ENCODE data around the gene GAREM1.

Gene GAREM1

GRCh38 chr18:32280188-32280783, 190.4 kb downstream of the GAREM1 start:
- Histone ChIP-seq H3K4me2 (ENCODE audit: low read length) (no peak overlapping the region), H3K27me3 (ENCODE audit: control insufficient read depth, insufficient read depth, low read length) (no peaks in the 10 kb centered on the region), H3K36me3 (ENCODE audit: insufficient read depth, low read length) (no peaks in the 10 kb centered on the region), H3K4me1 (ENCODE audit: control insufficient read depth, insufficient read depth, low read length) (peaks cover 15% of the 10 kb centered on the region), H3K9me3 (replicated peaks; ENCODE audit: low read length) (no peaks in the 10 kb centered on the region), H3K4me3 (ENCODE audit: low read length) (no peak overlapping the region), H3K9ac (ENCODE audit: low read depth, low read length) (no peak overlapping the region)

DNA sequence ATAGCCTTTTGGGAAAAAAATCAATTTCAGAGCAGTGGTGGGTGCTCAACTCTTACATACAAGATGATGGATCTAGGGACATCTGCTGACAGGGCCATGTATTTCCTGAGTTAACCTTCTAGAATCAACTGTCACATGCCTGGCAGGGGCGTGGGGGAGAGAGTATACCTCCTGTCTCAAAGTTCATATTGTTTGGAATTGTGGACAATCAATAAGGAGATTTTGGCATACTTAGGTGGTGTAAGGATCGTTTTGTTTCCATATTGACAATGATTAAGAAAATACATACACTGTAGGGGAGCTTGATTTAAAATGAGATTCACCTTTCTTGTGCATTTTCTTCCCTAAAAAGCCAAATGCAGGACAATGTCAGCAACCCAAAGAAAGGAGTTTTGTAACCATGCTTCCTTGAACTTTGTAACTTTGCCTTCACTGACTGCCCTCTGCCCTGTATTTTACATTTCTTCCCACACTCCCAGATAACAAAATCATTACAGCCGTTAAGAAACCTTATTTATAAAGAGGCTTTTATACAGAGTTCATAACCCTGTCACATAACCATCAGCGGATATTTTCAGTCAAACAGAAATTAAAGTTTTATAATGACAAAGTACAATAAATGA, 192.4 kb downstream of the GAREM1 start:
- H3K36me3 ChIP-seq (ENCODE audit: insufficient read depth, low read length) = no peaks in the 10 kb centered on the region
- H3K27me3 ChIP-seq (ENCODE audit: control insufficient read depth, insufficient read depth, low read length) = no peaks in the 10 kb centered on the region
- no peaks in the 10 kb centered on the region for H3K9me3 ChIP-seq (replicated peaks; ENCODE audit: low read length)
- no peak overlapping the region for H3K9ac ChIP-seq (ENCODE audit: low read depth, low read length)
- no peak overlapping the region for H3K4me2 ChIP-seq (ENCODE audit: low read length)
- H3K4me1 ChIP-seq (ENCODE audit: control insufficient read depth, insufficient read depth, low read length) = peaks cover 6% of the 10 kb centered on the region
- no peak overlapping the region for H3K4me3 ChIP-seq (ENCODE audit: low read length)

- H3K4me2 ChIP-seq (ENCODE audit: low read length) = no peak overlapping the region
These were observed 193.1 kb downstream of the GAREM1 start for GRCh38 chr18:32277549-32277948.

DNA sequence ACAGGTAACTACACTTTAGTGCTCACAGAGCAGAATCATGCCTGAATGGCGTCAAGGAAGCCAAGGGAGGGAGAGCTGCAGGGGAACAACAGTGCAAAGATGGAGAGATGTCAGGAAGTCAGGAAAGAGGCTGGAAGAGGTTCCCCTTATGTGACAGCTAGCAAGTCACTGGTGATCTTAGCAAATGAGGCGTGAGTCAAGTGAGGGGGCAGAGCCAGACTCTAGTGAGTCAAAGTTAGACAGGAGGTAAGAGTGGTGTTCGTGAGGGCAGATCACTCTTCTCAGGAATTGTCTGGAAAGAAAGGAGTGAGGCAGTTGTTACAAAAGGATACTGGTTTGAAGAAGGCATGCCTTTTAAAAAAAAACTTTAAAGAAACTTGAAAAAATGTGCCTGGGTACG, 193.8 kb downstream of the GAREM1 start:
- Histone ChIP-seq H3K36me3 (ENCODE audit: insufficient read depth, low read length) (no peaks in the 10 kb centered on the region), H3K4me1 (ENCODE audit: control insufficient read depth, insufficient read depth, low read length) (peaks cover 6% of the 10 kb centered on the region), H3K4me3 (ENCODE audit: low read length) (no peak overlapping the region), H3K9ac (ENCODE audit: low read depth, low read length) (no peak overlapping the region), H3K4me2 (ENCODE audit: low read length) (no peak overlapping the region), H3K27me3 (ENCODE audit: control insufficient read depth, insufficient read depth, low read length) (no peaks in the 10 kb centered on the region), H3K9me3 (replicated peaks; ENCODE audit: low read length) (no peaks in the 10 kb centered on the region)

More at GRCh38 chr18:32277549-32277948, 193.1 kb downstream of the GAREM1 start:
- Histone ChIP-seq H3K9ac (ENCODE audit: low read depth, low read length) (no peak overlapping the region), H3K9me3 (replicated peaks; ENCODE audit: low read length) (no peaks in the 10 kb centered on the region), H3K36me3 (ENCODE audit: insufficient read depth, low read length) (no peaks in the 10 kb centered on the region), H3K27me3 (ENCODE audit: control insufficient read depth, insufficient read depth, low read length) (no peaks in the 10 kb centered on the region), H3K4me3 (ENCODE audit: low read length) (no peak overlapping the region), H3K4me1 (ENCODE audit: control insufficient read depth, insufficient read depth, low read length) (peaks cover 6% of the 10 kb centered on the region)

DNA sequence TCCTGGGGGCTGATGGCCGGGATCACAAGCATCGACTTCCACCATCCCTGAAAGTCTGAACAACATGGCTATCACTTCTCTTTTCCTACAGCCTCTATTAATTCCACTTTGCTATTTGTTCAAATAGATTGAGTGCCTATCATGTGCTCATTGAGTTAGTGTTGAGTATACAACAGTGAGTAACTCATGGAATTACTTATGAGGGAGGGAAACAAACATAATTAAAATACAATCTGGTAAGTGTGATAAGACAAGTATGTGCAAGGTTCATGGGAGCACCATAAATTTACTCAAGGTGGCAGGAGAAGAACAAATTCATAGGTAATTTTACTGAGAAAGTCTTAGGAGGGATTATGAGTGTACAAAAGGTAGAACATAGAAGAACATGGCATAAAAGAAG, 194.4 kb downstream of the GAREM1 start:
- no peaks in the 10 kb centered on the region for H3K9me3 ChIP-seq (replicated peaks; ENCODE audit: low read length)
- no peaks in the 10 kb centered on the region for H3K36me3 ChIP-seq (ENCODE audit: insufficient read depth, low read length)
- no peaks in the 10 kb centered on the region for H3K27me3 ChIP-seq (ENCODE audit: control insufficient read depth, insufficient read depth, low read length)
- no peak overlapping the region for H3K9ac ChIP-seq (ENCODE audit: low read depth, low read length)
- no peak overlapping the region for H3K4me3 ChIP-seq (ENCODE audit: low read length)
- H3K4me2 ChIP-seq (ENCODE audit: low read length) = no peak overlapping the region
- H3K4me1 ChIP-seq (ENCODE audit: control insufficient read depth, insufficient read depth, low read length) = peaks cover 6% of the 10 kb centered on the region

- Histone ChIP-seq H3K4me1 (ENCODE audit: control insufficient read depth, insufficient read depth, low read length) (peaks cover 6% of the 10 kb centered on the region), H3K9ac (ENCODE audit: low read depth, low read length) (no peak overlapping the region), H3K4me3 (ENCODE audit: low read length) (no peak overlapping the region), H3K27me3 (ENCODE audit: control insufficient read depth, insufficient read depth, low read length) (no peaks in the 10 kb centered on the region), H3K4me2 (ENCODE audit: low read length) (no peak overlapping the region), H3K36me3 (ENCODE audit: insufficient read depth, low read length) (no peaks in the 10 kb centered on the region), H3K9me3 (replicated peaks; ENCODE audit: low read length) (no peaks in the 10 kb centered on the region)
These were observed 195.5 kb downstream of the GAREM1 start for GRCh38 chr18:32275221-32275620.

DNA sequence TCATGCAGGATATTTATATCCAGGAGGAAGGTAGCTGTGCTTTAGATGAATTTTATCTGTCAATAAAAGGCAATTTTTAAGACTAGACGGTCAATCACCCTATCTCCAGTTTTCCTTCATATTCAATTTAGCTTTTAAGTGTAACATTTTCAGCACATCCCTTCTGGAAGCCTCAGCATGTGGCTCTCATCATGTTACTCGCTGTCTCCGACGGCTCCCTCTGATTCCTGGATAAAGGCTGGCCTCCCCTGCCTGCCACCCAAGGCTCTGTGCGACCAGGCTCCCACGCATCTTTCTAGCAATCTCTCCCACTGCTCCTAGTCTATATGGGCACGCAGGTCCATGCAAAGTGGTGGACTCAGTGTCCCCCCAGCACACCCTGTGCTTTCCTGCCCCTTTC, 196.4 kb downstream of the GAREM1 start:
- Histone ChIP-seq H3K9ac (ENCODE audit: low read depth, low read length) (no peak overlapping the region), H3K9me3 (replicated peaks; ENCODE audit: low read length) (no peaks in the 10 kb centered on the region), H3K27me3 (ENCODE audit: control insufficient read depth, insufficient read depth, low read length) (no peaks in the 10 kb centered on the region)

GRCh38 chr18:32271672-32272208, 198.9 kb downstream of the GAREM1 start:
- H3K4me2 ChIP-seq (ENCODE audit: low read length) = no peak overlapping the region
- H3K9me3 ChIP-seq (replicated peaks; ENCODE audit: low read length) = no peaks in the 10 kb centered on the region
- H3K9ac ChIP-seq (ENCODE audit: low read depth, low read length) = no peak overlapping the region
- no peak overlapping the region for H3K4me3 ChIP-seq (ENCODE audit: low read length)
- peaks cover 5% of the 10 kb centered on the region for H3K36me3 ChIP-seq (ENCODE audit: insufficient read depth, low read length)
- no peaks in the 10 kb centered on the region for H3K4me1 ChIP-seq (ENCODE audit: control insufficient read depth, insufficient read depth, low read length)
- no peaks in the 10 kb centered on the region for H3K27me3 ChIP-seq (ENCODE audit: control insufficient read depth, insufficient read depth, low read length)

More for the DNA sequence above, 196.4 kb downstream of the GAREM1 start:
- no peak overlapping the region for H3K4me2 ChIP-seq (ENCODE audit: low read length)
- H3K36me3 ChIP-seq (ENCODE audit: insufficient read depth, low read length) = peaks cover under 1% of the 10 kb centered on the region
- no peak overlapping the region for H3K4me3 ChIP-seq (ENCODE audit: low read length)
- peaks cover 6% of the 10 kb centered on the region for H3K4me1 ChIP-seq (ENCODE audit: control insufficient read depth, insufficient read depth, low read length)

DNA sequence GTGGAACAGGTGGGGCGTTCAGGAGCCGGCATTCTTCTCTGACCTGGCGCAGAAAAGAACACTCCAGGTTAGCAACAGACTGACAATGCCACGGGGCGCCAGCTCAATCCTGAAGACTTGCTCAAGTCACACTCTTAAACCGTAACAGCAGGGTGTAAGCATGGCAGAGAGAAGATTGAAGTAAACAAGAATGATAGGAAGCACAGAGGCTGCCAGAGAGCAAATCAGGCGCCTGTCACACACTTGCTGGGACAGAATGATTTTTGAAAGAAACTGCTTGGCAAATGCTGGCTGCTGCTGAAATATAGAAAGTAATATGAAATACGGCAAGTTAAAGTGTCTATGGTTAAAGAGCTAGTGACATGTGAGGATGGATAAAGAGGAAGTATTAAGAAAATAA, 200.3 kb downstream of the GAREM1 start:
- H3K36me3 ChIP-seq (ENCODE audit: insufficient read depth, low read length) = peaks cover 5% of the 10 kb centered on the region
- no peaks in the 10 kb centered on the region for H3K4me1 ChIP-seq (ENCODE audit: control insufficient read depth, insufficient read depth, low read length)
- H3K9me3 ChIP-seq (replicated peaks; ENCODE audit: low read length) = no peaks in the 10 kb centered on the region

GRCh38 chr18:32267463-32267862, 203.2 kb downstream of the GAREM1 start:
- peaks cover 5% of the 10 kb centered on the region for H3K36me3 ChIP-seq (ENCODE audit: insufficient read depth, low read length)
- H3K9me3 ChIP-seq (replicated peaks; ENCODE audit: low read length) = no peaks in the 10 kb centered on the region

More for the DNA sequence above, 200.3 kb downstream of the GAREM1 start:
- Histone ChIP-seq H3K4me3 (ENCODE audit: low read length) (no peak overlapping the region), H3K27me3 (ENCODE audit: control insufficient read depth, insufficient read depth, low read length) (no peaks in the 10 kb centered on the region), H3K4me2 (ENCODE audit: low read length) (no peak overlapping the region), H3K9ac (ENCODE audit: low read depth, low read length) (no peak overlapping the region)

DNA sequence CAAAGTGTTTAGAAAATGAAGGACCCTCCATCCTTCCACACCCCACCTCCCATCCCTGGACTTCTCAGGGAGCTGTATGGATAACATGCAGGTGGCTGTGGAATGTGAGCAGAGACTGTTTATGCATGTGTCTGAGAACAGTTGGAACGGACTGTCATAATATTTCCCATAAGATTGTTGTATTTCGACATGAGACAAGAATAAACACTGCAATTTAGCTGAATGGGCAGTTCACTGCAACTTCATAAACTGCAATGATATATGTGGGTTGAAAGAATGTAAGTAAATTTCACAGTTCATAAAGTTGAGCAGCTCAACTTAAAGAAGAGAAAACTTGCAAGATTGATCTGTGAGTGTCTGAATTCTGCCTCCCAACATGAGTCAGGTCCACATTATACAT, 206.3 kb downstream of the GAREM1 start:
- Histone ChIP-seq H3K27me3 (ENCODE audit: control insufficient read depth, insufficient read depth, low read length) (no peaks in the 10 kb centered on the region), H3K4me1 (ENCODE audit: control insufficient read depth, insufficient read depth, low read length) (no peaks in the 10 kb centered on the region), H3K9ac (ENCODE audit: low read depth, low read length) (no peak overlapping the region), H3K9me3 (replicated peaks; ENCODE audit: low read length) (no peaks in the 10 kb centered on the region), H3K4me2 (ENCODE audit: low read length) (no peak overlapping the region), H3K36me3 (ENCODE audit: insufficient read depth, low read length) (peaks cover 5% of the 10 kb centered on the region), H3K4me3 (ENCODE audit: low read length) (no peak overlapping the region)

More at GRCh38 chr18:32267463-32267862, 203.2 kb downstream of the GAREM1 start:
- Histone ChIP-seq H3K4me2 (ENCODE audit: low read length) (no peak overlapping the region), H3K4me1 (ENCODE audit: control insufficient read depth, insufficient read depth, low read length) (no peaks in the 10 kb centered on the region), H3K9ac (ENCODE audit: low read depth, low read length) (no peak overlapping the region), H3K4me3 (ENCODE audit: low read length) (no peak overlapping the region), H3K27me3 (ENCODE audit: control insufficient read depth, insufficient read depth, low read length) (no peaks in the 10 kb centered on the region)

DNA sequence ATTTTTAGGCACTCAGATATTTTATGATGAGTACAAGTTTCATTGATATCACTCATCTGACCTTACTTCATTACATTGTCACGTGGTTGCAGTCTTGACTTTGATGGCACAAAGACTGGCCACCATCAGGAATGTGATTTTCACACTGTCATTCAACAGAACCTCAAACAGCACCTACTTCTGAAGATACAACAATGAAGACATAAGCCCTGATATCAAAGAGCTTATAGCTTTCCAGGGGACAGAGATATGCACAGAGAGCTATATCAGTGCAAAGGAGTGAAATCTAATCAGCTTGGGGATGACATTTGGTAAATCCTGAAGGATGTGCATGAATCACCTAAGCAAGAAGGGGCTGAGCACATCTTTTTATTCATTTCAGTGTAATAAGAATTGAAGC, 208.6 kb downstream of the GAREM1 start:
- Histone ChIP-seq H3K9ac (ENCODE audit: low read depth, low read length) (no peak overlapping the region), H3K4me2 (ENCODE audit: low read length) (no peak overlapping the region), H3K4me3 (ENCODE audit: low read length) (no peak overlapping the region), H3K4me1 (ENCODE audit: control insufficient read depth, insufficient read depth, low read length) (no peaks in the 10 kb centered on the region), H3K9me3 (replicated peaks; ENCODE audit: low read length) (no peaks in the 10 kb centered on the region), H3K36me3 (ENCODE audit: insufficient read depth, low read length) (no peaks in the 10 kb centered on the region), H3K27me3 (ENCODE audit: control insufficient read depth, insufficient read depth, low read length) (no peaks in the 10 kb centered on the region)
